ENCODE data around the gene ACSL1. TPM values are rescaled to one million over a fixed set of nuclear protein-coding genes. Genes with fewer than 3 reads are reported as not detected.
A peak's percentile ranks its signal among the peaks of the same experiment; 100 is the strongest.

ACSL1 gene
- total RNA-seq, result 10 to 100 TPM; 13.8 to 26.0 TPM

- H3K27ac Mint-ChIP-seq, result peak within 1 kb of the TSS; percentile 73
- peak within 1 kb of the TSS; percentile 80 for H3K4me3 Mint-ChIP-seq
- H3K9me3 Mint-ChIP-seq (ENCODE audit: low read depth), result no peaks in the 10 kb centered on the region
- H3K4me1 Mint-ChIP-seq, result peaks cover 31% of the 10 kb centered on the region
- CTCF ChIA-PET, result interaction anchor here (0.6 to 1.4 kb wide), 5 partner anchors 10 to 1317 kb away, joined by 3 to 5 read pairs (median 3); no protein-coding TSS in a partner anchor
- H3K27me3 Mint-ChIP-seq, result peaks cover 19% of the 10 kb centered on the region
- DNase-seq (peak; percentile 81), ATAC-seq (peak; percentile 83)
- H3K36me3 Mint-ChIP-seq, result no peaks in the 10 kb centered on the region
Observed at GRCh38 chr4:184825896-184826690, at the start of gene ACSL1. Gene ACSL1, minus strand, starts transcription at chr4:184825968. Its CDS starts 22,454 bp downstream, at chr4:184803514.

GRCh38 chr4:184873054-184873453 is 47.3 kb upstream of the ACSL1 start:
- CTCF ChIA-PET, result interaction anchor here (1.3 kb wide), 1 partner anchor 128 kb away, joined by 3 read pairs; no protein-coding TSS in a partner anchor
- Mint-ChIP-seq H3K4me3 (no peak overlapping the region), H3K36me3 (no peaks in the 10 kb centered on the region)

GRCh38 chr4:184870718-184871117 is 45.0 kb upstream of the ACSL1 start:
- Mint-ChIP-seq H3K27ac (no peak overlapping the region), H3K4me1 (no peaks in the 10 kb centered on the region), H3K36me3 (no peaks in the 10 kb centered on the region), H3K4me3 (no peak overlapping the region), H3K27me3 (peaks cover 25% of the 10 kb centered on the region), H3K9me3 (ENCODE audit: low read depth) (no peaks in the 10 kb centered on the region)
- ATAC-seq (no peak), DNase-seq (no peak)
- CTCF ChIA-PET, result no interaction called here

More at GRCh38 chr4:184873054-184873453, 47.3 kb upstream of the ACSL1 start:
- no peak overlapping the region for H3K27ac Mint-ChIP-seq
- peaks cover 27% of the 10 kb centered on the region for H3K27me3 Mint-ChIP-seq
- DNase-seq (no peak), ATAC-seq (no peak)
- no peaks in the 10 kb centered on the region for H3K4me1 Mint-ChIP-seq
- no peaks in the 10 kb centered on the region for H3K9me3 Mint-ChIP-seq (ENCODE audit: low read depth)

GRCh38 chr4:184868623-184869022 is 42.9 kb upstream of the ACSL1 start:
- no peaks in the 10 kb centered on the region for H3K9me3 Mint-ChIP-seq (ENCODE audit: low read depth)
- peaks cover 2% of the 10 kb centered on the region for H3K4me1 Mint-ChIP-seq
- H3K27ac Mint-ChIP-seq, result no peak overlapping the region
- peaks cover 29% of the 10 kb centered on the region for H3K27me3 Mint-ChIP-seq
- no peak overlapping the region for H3K4me3 Mint-ChIP-seq
- CTCF ChIA-PET, result no interaction called here
- DNase-seq, result no peak
- ATAC-seq, result no peak
- no peaks in the 10 kb centered on the region for H3K36me3 Mint-ChIP-seq

- H3K27ac Mint-ChIP-seq, result no peak overlapping the region
- ATAC-seq, result no peak
Observed at GRCh38 chr4:184863916-184864315, 38.1 kb upstream of the ACSL1 start.

GRCh38 chr4:184861047-184861446 is 35.3 kb upstream of the ACSL1 start:
- DNase-seq (no peak), ATAC-seq (peak; percentile 20)
- Mint-ChIP-seq H3K4me3 (no peak overlapping the region), H3K9me3 (ENCODE audit: low read depth) (no peaks in the 10 kb centered on the region), H3K27me3 (peaks cover 27% of the 10 kb centered on the region), H3K4me1 (peaks cover 30% of the 10 kb centered on the region), H3K36me3 (peaks cover 3% of the 10 kb centered on the region), H3K27ac (peak overlapping the region; percentile 29)
- CTCF ChIA-PET, result no interaction called here

More at GRCh38 chr4:184863916-184864315, 38.1 kb upstream of the ACSL1 start:
- H3K36me3 Mint-ChIP-seq, result peaks cover 3% of the 10 kb centered on the region
- DNase-seq, result no peak
- CTCF ChIA-PET, result no interaction called here
- no peaks in the 10 kb centered on the region for H3K9me3 Mint-ChIP-seq (ENCODE audit: low read depth)
- H3K27me3 Mint-ChIP-seq, result peaks cover 28% of the 10 kb centered on the region
- H3K4me1 Mint-ChIP-seq, result peaks cover 28% of the 10 kb centered on the region
- H3K4me3 Mint-ChIP-seq, result no peak overlapping the region

- DNase-seq, result no peak
- ATAC-seq, result no peak
- H3K4me3 Mint-ChIP-seq, result no peak overlapping the region
- H3K27me3 Mint-ChIP-seq, result peaks cover 27% of the 10 kb centered on the region
- no peak overlapping the region for H3K27ac Mint-ChIP-seq
- H3K9me3 Mint-ChIP-seq (ENCODE audit: low read depth), result no peaks in the 10 kb centered on the region
- peaks cover 3% of the 10 kb centered on the region for H3K36me3 Mint-ChIP-seq
- peaks cover 34% of the 10 kb centered on the region for H3K4me1 Mint-ChIP-seq
- CTCF ChIA-PET, result interaction anchor here (0.7 to 2.4 kb wide), 3 partner anchors 11 to 596 kb away, joined by 3 to 5 read pairs (median 4); no protein-coding TSS in a partner anchor
Observed at GRCh38 chr4:184860018-184860779, 34.4 kb upstream of the ACSL1 start.

GRCh38 chr4:184857441-184858121 is 31.8 kb upstream of the ACSL1 start:
- DNase-seq (no peak), ATAC-seq (no peak)
- Mint-ChIP-seq H3K36me3 (peaks cover 3% of the 10 kb centered on the region), H3K27me3 (peaks cover 16% of the 10 kb centered on the region), H3K4me1 (peaks cover 43% of the 10 kb centered on the region), H3K27ac (no peak overlapping the region), H3K9me3 (ENCODE audit: low read depth) (no peaks in the 10 kb centered on the region), H3K4me3 (no peak overlapping the region)
- CTCF ChIA-PET, result no interaction called here

GRCh38 chr4:184856277-184856609 is 30.5 kb upstream of the ACSL1 start:
- no peak for DNase-seq
- ATAC-seq, result no peak
- Mint-ChIP-seq H3K9me3 (ENCODE audit: low read depth) (no peaks in the 10 kb centered on the region), H3K4me1 (peaks cover 36% of the 10 kb centered on the region), H3K27me3 (peaks cover 11% of the 10 kb centered on the region), H3K4me3 (no peak overlapping the region), H3K27ac (no peak overlapping the region), H3K36me3 (no peaks in the 10 kb centered on the region)
- CTCF ChIA-PET, result interaction anchor here (0.7 to 1.1 kb wide), 3 partner anchors 8 to 225 kb away, joined by 3 to 4 read pairs (median 3); no protein-coding TSS in a partner anchor

GRCh38 chr4:184854673-184855072 is 28.9 kb upstream of the ACSL1 start:
- DNase-seq (no peak), ATAC-seq (no peak)
- Mint-ChIP-seq H3K27ac (no peak overlapping the region), H3K36me3 (no peaks in the 10 kb centered on the region), H3K27me3 (peaks cover 18% of the 10 kb centered on the region), H3K4me1 (peaks cover 21% of the 10 kb centered on the region), H3K4me3 (no peak overlapping the region), H3K9me3 (ENCODE audit: low read depth) (no peaks in the 10 kb centered on the region)
- CTCF ChIA-PET, result interaction anchor here (0.6 to 1.0 kb wide), 2 partner anchors 8 to 718 kb away, joined by 3 read pairs; no protein-coding TSS in a partner anchor

- peaks cover 26% of the 10 kb centered on the region for H3K4me1 Mint-ChIP-seq
- CTCF ChIA-PET, result no interaction called here
- ATAC-seq, result no peak
Observed at GRCh38 chr4:184853436-184853835, 27.7 kb upstream of the ACSL1 start.

GRCh38 chr4:184851886-184852285 is 26.1 kb upstream of the ACSL1 start:
- Mint-ChIP-seq H3K27me3 (peaks cover 14% of the 10 kb centered on the region), H3K36me3 (no peaks in the 10 kb centered on the region), H3K9me3 (ENCODE audit: low read depth) (no peaks in the 10 kb centered on the region), H3K27ac (no peak overlapping the region), H3K4me3 (no peak overlapping the region), H3K4me1 (peaks cover 33% of the 10 kb centered on the region)
- CTCF ChIA-PET, result interaction anchor here (0.6 kb wide), 2 partner anchors 118 to 291 kb away, joined by 3 read pairs; partner anchors contain the start of gene SLC25A4
- ATAC-seq, result no peak
- DNase-seq, result no peak

More at GRCh38 chr4:184853436-184853835, 27.7 kb upstream of the ACSL1 start:
- Mint-ChIP-seq H3K36me3 (no peaks in the 10 kb centered on the region), H3K27ac (no peak overlapping the region), H3K27me3 (peaks cover 14% of the 10 kb centered on the region), H3K9me3 (ENCODE audit: low read depth) (no peaks in the 10 kb centered on the region), H3K4me3 (no peak overlapping the region)
- DNase-seq, result no peak

GRCh38 chr4:184851200-184851541 is 25.4 kb upstream of the ACSL1 start:
- ATAC-seq (peak; percentile 40), DNase-seq (no peak)
- H3K4me3 Mint-ChIP-seq, result no peak overlapping the region
- no peaks in the 10 kb centered on the region for H3K36me3 Mint-ChIP-seq
- H3K27ac Mint-ChIP-seq, result no peak overlapping the region
- H3K27me3 Mint-ChIP-seq, result peaks cover 14% of the 10 kb centered on the region
- peaks cover 31% of the 10 kb centered on the region for H3K4me1 Mint-ChIP-seq
- CTCF ChIA-PET, result no interaction called here
- H3K9me3 Mint-ChIP-seq (ENCODE audit: low read depth), result no peaks in the 10 kb centered on the region

Data from activated CD8-positive, alpha-beta memory T cell treated with anti-CD3 and anti-CD28 coated beads, Interleukin-2, amount 10 ng/mL, durations not matched to agents 7 days and 5 days (primary cell).